ENCODE measurements around the gene TTL.

- TF ChIP-seq CTCF (IDR thresholded peaks at IDR 0.05 in 8 of 11, conservative IDR thresholded peaks at IDR 0.05 in 3 of 11) (no peak), POLR2AphosphoS5 (IDR thresholded peaks at IDR 0.05) (no peak), POLR2A (IDR thresholded peaks at IDR 0.05) (no peak)
These were observed 67.0 kb downstream of the TTL start for GRCh38 chr2:112548980-112549379.

All from spleen (tissue), 7 donors.